Ovary (tissue), 3 donors: ENCODE measurements around the gene HCN2.

Experiments
- CTCF ChIP-seq, 3 donors: fragments of 450-650 bp in 2 of 3; fragments of 200-600 bp in 1 of 3; IDR thresholded peaks; one replicate each; pipeline versions ENCODE4 v1.5.1 to v1.8.0; 2016 to 2022; ENCODE audit warnings: antibody characterized with exemption in 3 of 3, mild to moderate bottlenecking in 1 of 3
- POLR2A ChIP-seq: fragments of 450-650 bp; IDR thresholded peaks from one replicate; pipeline ENCODE4 v1.6.1; 2017; ENCODE audit warnings: antibody characterized with exemption, mild to moderate bottlenecking, moderate library complexity
- donor health status: DM: no; HTN: no; CAD: no.

GRCh38 chr19:592101-592500 lies 2.4 kb downstream of the HCN2 start:
- TF ChIP-seq CTCF (IDR thresholded peaks at IDR 0.05), result no peak
- TF ChIP-seq POLR2A, result no peak
